Measurements from ENCODE around the gene RUSF1. TPM values are rescaled to one million over a fixed set of nuclear protein-coding genes. Genes with fewer than 3 reads are reported as not detected.

The RUSF1 gene
- polyA plus RNA-seq, 1 of the 3 experiments (the other 2 are of a cell fraction) = 36.5 TPM

DNA sequence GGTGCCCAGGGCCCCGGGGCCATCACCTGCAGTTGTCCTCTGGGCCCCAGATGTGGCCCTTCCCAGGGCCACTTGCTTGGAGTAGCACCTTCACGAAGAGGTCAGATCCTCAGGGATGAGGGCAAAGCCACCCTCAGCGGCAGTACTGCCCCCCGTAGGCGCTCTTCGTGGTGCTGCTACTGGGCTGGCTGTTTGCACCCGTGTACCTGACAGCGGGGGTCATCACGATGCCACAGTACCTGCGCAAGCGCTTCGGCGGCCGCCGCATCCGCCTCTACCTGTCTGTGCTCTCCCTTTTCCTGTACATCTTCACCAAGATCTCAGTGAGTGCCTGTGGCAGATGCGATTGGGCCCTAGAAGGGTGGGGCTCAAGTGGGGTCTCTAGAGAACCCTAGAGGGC is 22.6 kb downstream of the RUSF1 start (continued):
- no peak for TF ChIP-seq FOXJ3 (CRISPR knock-in tag; IDR thresholded peaks at IDR 0.05)
- no peak for TF ChIP-seq ELF1 (IDR thresholded peaks at IDR 0.05)
- no peak for TF ChIP-seq EP300 (IDR thresholded peaks at IDR 0.05; ENCODE audit: borderline replicate concordance in 1 of 2, low read depth in 1 of 2, low read length in 1 of 2)

DNA sequence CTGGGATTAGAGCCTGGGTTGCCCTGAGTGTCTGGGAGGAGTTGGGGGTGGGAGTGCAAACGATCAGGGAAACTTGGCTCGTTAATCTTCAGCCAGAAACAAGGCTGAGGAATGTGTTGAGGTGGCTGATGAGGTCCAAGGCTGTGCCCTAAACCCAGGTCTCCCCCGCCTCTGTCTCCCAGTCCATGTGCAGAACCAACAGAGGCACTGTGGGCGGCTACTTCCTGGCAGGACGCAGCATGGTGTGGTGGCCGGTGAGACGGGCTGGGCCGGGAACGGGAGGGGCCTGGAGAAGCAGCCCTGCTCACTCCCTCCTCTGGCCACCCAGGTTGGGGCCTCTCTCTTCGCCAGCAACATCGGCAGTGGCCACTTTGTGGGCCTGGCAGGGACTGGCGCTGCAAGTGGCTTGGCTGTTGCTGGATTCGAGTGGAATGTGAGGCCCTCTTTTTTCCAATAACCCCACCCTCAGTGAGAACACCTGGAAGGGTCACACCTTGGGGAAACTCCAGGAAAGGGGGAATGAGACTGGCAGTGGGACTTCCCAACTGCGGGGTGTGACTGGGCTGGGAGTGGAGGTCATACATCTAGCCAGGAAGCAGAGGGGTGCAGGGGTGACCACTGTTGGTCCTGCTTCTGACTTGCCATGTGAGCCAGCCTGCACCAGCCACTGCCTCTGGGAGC is 23.6 kb downstream of the RUSF1 start:
- Histone ChIP-seq H3K9ac (no peak overlapping the region), H3K36me3 (replicated peaks in 1 of 2; ENCODE audit: control insufficient read depth in 1 of 2, insufficient read depth in 2 of 2, low read length in 1 of 2) (no peaks in the 10 kb centered on the region), H3K27me3 (ENCODE audit: insufficient read depth) (no peaks in the 10 kb centered on the region), H3K4me1 (ENCODE audit: control insufficient read depth in 1 of 2, insufficient read depth in 2 of 2, low read depth in 1 of 2, low read length in 1 of 2) (peaks cover 0 to 16% of the 10 kb centered on the region in 2 experiments; a peak in 1 of 4 replicates), H3K9me2 (no peaks in the 10 kb centered on the region), H2AFZ (ENCODE audit: low read depth) (no peak overlapping the region), H3F3A (replicated peaks; ENCODE audit: insufficient read depth) (peaks cover 15% of the 10 kb centered on the region), H3K4me2 (no peak overlapping the region), H4K20me1 (ENCODE audit: insufficient read depth) (no peaks in the 10 kb centered on the region), H3K4me3 (ENCODE audit: low read depth in 2 of 2, low read length in 1 of 2) (no peak overlapping the region), H3K79me2 (ENCODE audit: insufficient read depth) (no peaks in the 10 kb centered on the region), H3K9me3 (no peaks in the 10 kb centered on the region), H3K27ac (ENCODE audit: low read depth in 2 of 2, low read length in 1 of 2) (no peak overlapping the region)
- WGBS (ENCODE audit: low lambda C conversion rate) = 84% methylated on average over 5 of the region's 14 CpGs
- DNase-seq = no peak
- TF ChIP-seq FOXM1 (IDR thresholded peaks at IDR 0.05; ENCODE audit: low read depth) = no peak
- TF ChIP-seq ELF1 (IDR thresholded peaks at IDR 0.05) = no peak
- no peak for TF ChIP-seq MAX (IDR thresholded peaks at IDR 0.05; ENCODE audit: low read depth)
- TF ChIP-seq JUND (IDR thresholded peaks at IDR 0.05) = no peak
- TF ChIP-seq SMC3 (IDR thresholded peaks at IDR 0.05; ENCODE audit: low read depth, low read length) = no peak
- no peak for TF ChIP-seq YY1 (IDR thresholded peaks at IDR 0.05; ENCODE audit: low read depth)
- TF ChIP-seq NRF1 (IDR thresholded peaks at IDR 0.05; ENCODE audit: low read depth, low read length) = no peak
- TF ChIP-seq MEF2A (IDR thresholded peaks at IDR 0.05; ENCODE audit: borderline replicate concordance, low read depth) = no peak
- TF ChIP-seq MXI1 (IDR thresholded peaks at IDR 0.05; ENCODE audit: low read depth, low read length) = no peak
- TF ChIP-seq POLR2AphosphoS5 (IDR thresholded peaks at IDR 0.05; ENCODE audit: low read depth, low read length) = no peak
- no peak for TF ChIP-seq RCOR1 (IDR thresholded peaks at IDR 0.05; ENCODE audit: low read length)
- TF ChIP-seq REST (IDR thresholded peaks at IDR 0.05; ENCODE audit: low read depth, low read length) = no peak
- TF ChIP-seq EZH2phosphoT487 (IDR thresholded peaks at IDR 0.05; ENCODE audit: borderline replicate concordance, low read depth) = no peak
- no peak for TF ChIP-seq TAF1 (IDR thresholded peaks at IDR 0.05; ENCODE audit: borderline replicate concordance, low read depth, low read length)
- TF ChIP-seq, protein P1, sequence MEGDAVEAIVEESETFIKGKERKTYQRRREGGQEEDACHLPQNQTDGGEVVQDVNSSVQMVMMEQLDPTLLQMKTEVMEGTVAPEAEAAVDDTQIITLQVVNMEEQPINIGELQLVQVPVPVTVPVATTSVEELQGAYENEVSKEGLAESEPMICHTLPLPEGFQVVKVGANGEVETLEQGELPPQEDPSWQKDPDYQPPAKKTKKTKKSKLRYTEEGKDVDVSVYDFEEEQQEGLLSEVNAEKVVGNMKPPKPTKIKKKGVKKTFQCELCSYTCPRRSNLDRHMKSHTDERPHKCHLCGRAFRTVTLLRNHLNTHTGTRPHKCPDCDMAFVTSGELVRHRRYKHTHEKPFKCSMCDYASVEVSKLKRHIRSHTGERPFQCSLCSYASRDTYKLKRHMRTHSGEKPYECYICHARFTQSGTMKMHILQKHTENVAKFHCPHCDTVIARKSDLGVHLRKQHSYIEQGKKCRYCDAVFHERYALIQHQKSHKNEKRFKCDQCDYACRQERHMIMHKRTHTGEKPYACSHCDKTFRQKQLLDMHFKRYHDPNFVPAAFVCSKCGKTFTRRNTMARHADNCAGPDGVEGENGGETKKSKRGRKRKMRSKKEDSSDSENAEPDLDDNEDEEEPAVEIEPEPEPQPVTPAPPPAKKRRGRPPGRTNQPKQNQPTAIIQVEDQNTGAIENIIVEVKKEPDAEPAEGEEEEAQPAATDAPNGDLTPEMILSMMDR (IDR thresholded peaks at IDR 0.05) = no peak
- TF ChIP-seq FOXJ3 (CRISPR knock-in tag; IDR thresholded peaks at IDR 0.05) = no peak
- TF ChIP-seq, protein P2, sequence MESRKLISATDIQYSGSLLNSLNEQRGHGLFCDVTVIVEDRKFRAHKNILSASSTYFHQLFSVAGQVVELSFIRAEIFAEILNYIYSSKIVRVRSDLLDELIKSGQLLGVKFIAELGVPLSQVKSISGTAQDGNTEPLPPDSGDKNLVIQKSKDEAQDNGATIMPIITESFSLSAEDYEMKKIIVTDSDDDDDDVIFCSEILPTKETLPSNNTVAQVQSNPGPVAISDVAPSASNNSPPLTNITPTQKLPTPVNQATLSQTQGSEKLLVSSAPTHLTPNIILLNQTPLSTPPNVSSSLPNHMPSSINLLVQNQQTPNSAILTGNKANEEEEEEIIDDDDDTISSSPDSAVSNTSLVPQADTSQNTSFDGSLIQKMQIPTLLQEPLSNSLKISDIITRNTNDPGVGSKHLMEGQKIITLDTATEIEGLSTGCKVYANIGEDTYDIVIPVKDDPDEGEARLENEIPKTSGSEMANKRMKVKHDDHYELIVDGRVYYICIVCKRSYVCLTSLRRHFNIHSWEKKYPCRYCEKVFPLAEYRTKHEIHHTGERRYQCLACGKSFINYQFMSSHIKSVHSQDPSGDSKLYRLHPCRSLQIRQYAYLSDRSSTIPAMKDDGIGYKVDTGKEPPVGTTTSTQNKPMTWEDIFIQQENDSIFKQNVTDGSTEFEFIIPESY (IDR thresholded peaks at IDR 0.05; ENCODE audit: borderline replicate concordance, low read depth) = no peak
- TF ChIP-seq, protein P3, sequence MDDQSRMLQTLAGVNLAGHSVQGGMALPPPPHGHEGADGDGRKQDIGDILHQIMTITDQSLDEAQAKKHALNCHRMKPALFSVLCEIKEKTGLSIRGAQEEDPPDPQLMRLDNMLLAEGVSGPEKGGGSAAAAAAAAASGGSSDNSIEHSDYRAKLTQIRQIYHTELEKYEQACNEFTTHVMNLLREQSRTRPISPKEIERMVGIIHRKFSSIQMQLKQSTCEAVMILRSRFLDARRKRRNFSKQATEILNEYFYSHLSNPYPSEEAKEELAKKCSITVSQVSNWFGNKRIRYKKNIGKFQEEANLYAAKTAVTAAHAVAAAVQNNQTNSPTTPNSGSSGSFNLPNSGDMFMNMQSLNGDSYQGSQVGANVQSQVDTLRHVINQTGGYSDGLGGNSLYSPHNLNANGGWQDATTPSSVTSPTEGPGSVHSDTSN (IDR thresholded peaks at IDR 0.05) = no peak
- TF ChIP-seq RAD21 (IDR thresholded peaks at IDR 0.05; ENCODE audit: low read length) = no peak
- CTCF ChIA-PET = interaction anchor here (0.6 kb wide), 1 partner anchor 12 kb away, joined by 3 read pairs; no protein-coding TSS in a partner anchor
- POLR2A ChIA-PET = no interaction called here
